GM12878 (cell line): ENCODE results near the gene CTNNA3.

ENCODE experiments used
- BHLHE40 ChIP-seq, 2 experiments: fragments of 450-650 bp in 1 of 2; IDR thresholded peaks; 2 replicates each; pipeline ENCODE4 v1.6.1; 2011 to 2017; ENCODE audit warnings: low read depth in 2 of 2, borderline replicate concordance in 1 of 2, improper control_type of control experiment in 1 of 2, low read length in 1 of 2, mild to moderate bottlenecking in 1 of 2
- TF ChIP-seq, protein P1 (sequence below), 3 experiments: IDR thresholded peaks in 2 of 3; conservative IDR thresholded peaks in 1 of 3; 2 replicates each; pipeline ENCODE4 v1.5.1; 2011; ENCODE audit warnings: low read depth in 3 of 3, low read length in 3 of 3, mild to moderate bottlenecking in 3 of 3, control low read depth in 2 of 3, moderate library complexity in 2 of 3, inconsistent platforms in 1 of 3, mixed read lengths in 1 of 3; ENCODE audit not compliant: control insufficient read depth in 2 of 3, insufficient read depth in 1 of 3; ENCODE audit errors: extremely low read depth in 1 of 3
- TF ChIP-seq, protein P2 (sequence below): fragments of 450-650 bp; IDR thresholded peaks from 2 replicates; pipeline ENCODE4 v1.6.1; 2017; ENCODE audit warnings: mild to moderate bottlenecking, moderate library complexity

DNA sequence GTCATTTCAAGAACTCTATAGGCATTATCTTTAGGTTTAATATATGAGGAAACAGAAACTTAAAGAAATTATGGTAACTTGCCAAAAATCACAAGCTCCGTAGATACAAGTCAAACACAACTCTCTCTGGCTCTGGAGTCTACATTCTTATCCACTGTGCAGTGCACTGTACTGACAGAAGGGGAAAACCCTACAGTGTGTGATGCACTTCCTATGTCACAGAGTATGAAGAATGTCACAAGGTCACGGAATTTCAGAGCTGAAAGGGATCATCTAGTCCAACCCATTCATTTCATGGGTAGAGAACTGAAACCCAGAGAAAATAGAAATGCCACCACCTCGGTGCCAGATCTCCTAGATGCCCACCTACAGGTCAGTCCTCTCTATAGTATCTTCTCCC is 684.0 kb downstream of the CTNNA3 start:
- TF ChIP-seq BHLHE40 (IDR thresholded peaks at IDR 0.05; ENCODE audit: borderline replicate concordance in 1 of 2, low read depth in 2 of 2, low read length in 1 of 2) = no peak
- TF ChIP-seq, protein P1, sequence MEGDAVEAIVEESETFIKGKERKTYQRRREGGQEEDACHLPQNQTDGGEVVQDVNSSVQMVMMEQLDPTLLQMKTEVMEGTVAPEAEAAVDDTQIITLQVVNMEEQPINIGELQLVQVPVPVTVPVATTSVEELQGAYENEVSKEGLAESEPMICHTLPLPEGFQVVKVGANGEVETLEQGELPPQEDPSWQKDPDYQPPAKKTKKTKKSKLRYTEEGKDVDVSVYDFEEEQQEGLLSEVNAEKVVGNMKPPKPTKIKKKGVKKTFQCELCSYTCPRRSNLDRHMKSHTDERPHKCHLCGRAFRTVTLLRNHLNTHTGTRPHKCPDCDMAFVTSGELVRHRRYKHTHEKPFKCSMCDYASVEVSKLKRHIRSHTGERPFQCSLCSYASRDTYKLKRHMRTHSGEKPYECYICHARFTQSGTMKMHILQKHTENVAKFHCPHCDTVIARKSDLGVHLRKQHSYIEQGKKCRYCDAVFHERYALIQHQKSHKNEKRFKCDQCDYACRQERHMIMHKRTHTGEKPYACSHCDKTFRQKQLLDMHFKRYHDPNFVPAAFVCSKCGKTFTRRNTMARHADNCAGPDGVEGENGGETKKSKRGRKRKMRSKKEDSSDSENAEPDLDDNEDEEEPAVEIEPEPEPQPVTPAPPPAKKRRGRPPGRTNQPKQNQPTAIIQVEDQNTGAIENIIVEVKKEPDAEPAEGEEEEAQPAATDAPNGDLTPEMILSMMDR (IDR thresholded peaks at IDR 0.05 in 2 of 3, conservative IDR thresholded peaks at IDR 0.05 in 1 of 3; ENCODE audit: control insufficient read depth in 2 of 3, extremely low read depth in 1 of 3, insufficient read depth in 1 of 3, low read depth in 3 of 3, low read length in 3 of 3) = no peak
- TF ChIP-seq, protein P2, sequence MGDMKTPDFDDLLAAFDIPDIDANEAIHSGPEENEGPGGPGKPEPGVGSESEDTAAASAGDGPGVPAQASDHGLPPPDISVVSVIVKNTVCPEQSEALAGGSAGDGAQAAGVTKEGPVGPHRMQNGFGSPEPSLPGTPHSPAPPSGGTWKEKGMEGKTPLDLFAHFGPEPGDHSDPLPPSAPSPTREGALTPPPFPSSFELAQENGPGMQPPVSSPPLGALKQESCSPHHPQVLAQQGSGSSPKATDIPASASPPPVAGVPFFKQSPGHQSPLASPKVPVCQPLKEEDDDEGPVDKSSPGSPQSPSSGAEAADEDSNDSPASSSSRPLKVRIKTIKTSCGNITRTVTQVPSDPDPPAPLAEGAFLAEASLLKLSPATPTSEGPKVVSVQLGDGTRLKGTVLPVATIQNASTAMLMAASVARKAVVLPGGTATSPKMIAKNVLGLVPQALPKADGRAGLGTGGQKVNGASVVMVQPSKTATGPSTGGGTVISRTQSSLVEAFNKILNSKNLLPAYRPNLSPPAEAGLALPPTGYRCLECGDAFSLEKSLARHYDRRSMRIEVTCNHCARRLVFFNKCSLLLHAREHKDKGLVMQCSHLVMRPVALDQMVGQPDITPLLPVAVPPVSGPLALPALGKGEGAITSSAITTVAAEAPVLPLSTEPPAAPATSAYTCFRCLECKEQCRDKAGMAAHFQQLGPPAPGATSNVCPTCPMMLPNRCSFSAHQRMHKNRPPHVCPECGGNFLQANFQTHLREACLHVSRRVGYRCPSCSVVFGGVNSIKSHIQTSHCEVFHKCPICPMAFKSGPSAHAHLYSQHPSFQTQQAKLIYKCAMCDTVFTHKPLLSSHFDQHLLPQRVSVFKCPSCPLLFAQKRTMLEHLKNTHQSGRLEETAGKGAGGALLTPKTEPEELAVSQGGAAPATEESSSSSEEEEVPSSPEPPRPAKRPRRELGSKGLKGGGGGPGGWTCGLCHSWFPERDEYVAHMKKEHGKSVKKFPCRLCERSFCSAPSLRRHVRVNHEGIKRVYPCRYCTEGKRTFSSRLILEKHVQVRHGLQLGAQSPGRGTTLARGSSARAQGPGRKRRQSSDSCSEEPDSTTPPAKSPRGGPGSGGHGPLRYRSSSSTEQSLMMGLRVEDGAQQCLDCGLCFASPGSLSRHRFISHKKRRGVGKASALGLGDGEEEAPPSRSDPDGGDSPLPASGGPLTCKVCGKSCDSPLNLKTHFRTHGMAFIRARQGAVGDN = no peak
